Stimulated activated naive CD8-positive, alpha-beta T cell treated with anti-CD3 and anti-CD28 coated beads, Interleukin-15, amount 100 ng/mL, for 72 hours (primary cell): ENCODE measurements around the gene CLPTM1.
A peak's percentile ranks its signal among the peaks of the same experiment; 100 is the strongest.
"Not testable (repeated sequence)": the region's sequence is repeated elsewhere in the genome, so short reads cannot be mapped to it uniquely, and the experiment has no call there.

ENCODE experiments used
- ATAC-seq: fragments of 150-1000 bp; cut with Tn5 transposase; 2 replicates; pipeline ENCODE4 v1.10.0; 2021; ENCODE audit warnings: mild to moderate bottlenecking, moderate library complexity
- DNase-seq, 2 donors: peaks; one replicate each; pipeline ENCODE4 v3.0.0; 2021 to 2022
- H3K27ac Mint-ChIP-seq, 2 donors: one replicate each; pipeline ENCODE4 v1.8.0; 2022; ENCODE audit warnings: mild to moderate bottlenecking in 2 of 2, mixed read lengths in 2 of 2, moderate library complexity in 2 of 2
- H3K27me3 Mint-ChIP-seq: one replicate; pipeline ENCODE4 v1.8.0; 2022; ENCODE audit warnings: mixed read lengths
- H3K4me1 Mint-ChIP-seq: one replicate; pipeline ENCODE4 v1.8.0; 2022; ENCODE audit warnings: mild to moderate bottlenecking, mixed read lengths
- H3K4me3 Mint-ChIP-seq, 2 donors: one replicate each; pipeline ENCODE4 v1.8.0; 2022; ENCODE audit warnings: mild to moderate bottlenecking in 2 of 2, mixed read lengths in 2 of 2, moderate library complexity in 1 of 2
- H3K9me3 Mint-ChIP-seq, 2 donors: one replicate each; pipeline ENCODE4 v1.8.0; 2022; ENCODE audit warnings: mixed read lengths in 2 of 2

Gene CLPTM1, protein sequence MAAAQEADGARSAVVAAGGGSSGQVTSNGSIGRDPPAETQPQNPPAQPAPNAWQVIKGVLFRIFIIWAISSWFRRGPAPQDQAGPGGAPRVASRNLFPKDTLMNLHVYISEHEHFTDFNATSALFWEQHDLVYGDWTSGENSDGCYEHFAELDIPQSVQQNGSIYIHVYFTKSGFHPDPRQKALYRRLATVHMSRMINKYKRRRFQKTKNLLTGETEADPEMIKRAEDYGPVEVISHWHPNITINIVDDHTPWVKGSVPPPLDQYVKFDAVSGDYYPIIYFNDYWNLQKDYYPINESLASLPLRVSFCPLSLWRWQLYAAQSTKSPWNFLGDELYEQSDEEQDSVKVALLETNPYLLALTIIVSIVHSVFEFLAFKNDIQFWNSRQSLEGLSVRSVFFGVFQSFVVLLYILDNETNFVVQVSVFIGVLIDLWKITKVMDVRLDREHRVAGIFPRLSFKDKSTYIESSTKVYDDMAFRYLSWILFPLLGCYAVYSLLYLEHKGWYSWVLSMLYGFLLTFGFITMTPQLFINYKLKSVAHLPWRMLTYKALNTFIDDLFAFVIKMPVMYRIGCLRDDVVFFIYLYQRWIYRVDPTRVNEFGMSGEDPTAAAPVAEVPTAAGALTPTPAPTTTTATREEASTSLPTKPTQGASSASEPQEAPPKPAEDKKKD

DNA sequence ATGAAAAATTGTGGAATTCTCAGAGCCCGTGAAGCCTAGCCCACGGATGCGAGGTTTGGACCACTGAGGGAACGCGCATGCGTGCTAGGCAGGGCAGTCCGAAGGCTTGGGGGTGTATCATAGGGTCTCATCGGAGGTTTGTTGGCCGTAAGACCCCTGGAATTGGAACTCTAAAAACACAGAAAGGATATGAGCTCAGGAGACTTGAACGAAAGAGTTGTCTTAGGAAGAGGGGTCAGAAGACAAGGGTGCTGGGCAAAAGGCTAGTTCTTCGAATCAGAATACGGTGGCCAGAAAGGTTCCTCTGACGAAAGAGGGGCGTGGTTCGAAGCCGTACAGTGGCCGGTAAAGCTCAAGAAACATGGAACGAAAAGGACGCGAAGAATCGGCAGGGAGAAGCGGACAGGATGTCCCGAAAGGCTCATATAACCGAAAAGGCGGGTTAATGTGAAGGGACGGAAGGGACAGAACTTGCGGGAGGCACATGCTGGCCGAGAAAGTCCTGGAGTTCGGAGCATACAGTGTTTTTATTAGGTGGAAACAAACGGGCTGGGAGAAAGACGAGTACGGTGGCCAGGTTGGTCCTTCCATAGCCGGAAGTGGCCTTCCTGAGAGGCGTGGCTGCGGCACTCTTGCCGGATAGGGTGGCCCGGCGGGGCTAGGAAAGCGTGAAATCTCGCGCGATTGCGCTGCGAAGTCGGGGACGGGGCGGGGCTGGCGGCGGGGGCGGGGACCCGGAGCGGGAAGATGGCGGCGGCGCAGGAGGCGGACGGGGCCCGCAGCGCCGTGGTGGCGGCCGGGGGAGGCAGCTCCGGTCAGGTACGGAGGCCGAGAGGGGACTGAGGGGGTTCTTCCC is at the start of gene CLPTM1:
Gene CLPTM1 (plus strand): TSS at position 732 of the 856 bp plus-strand sequence. CDS start 16 bp downstream, at position 748.
- no peaks in the 10 kb centered on the region for H3K9me3 Mint-ChIP-seq
- ATAC-seq: peak; percentile 96
- peak within 1 kb of the TSS; percentile 99 for H3K27ac Mint-ChIP-seq
- DNase-seq: peak; percentile 95 to 96
- H3K4me1 Mint-ChIP-seq: peaks cover 49% of the 10 kb centered on the region
- peak within 1 kb of the TSS; percentile 97 to 99 for H3K4me3 Mint-ChIP-seq
- no peaks in the 10 kb centered on the region for H3K27me3 Mint-ChIP-seq

DNA sequence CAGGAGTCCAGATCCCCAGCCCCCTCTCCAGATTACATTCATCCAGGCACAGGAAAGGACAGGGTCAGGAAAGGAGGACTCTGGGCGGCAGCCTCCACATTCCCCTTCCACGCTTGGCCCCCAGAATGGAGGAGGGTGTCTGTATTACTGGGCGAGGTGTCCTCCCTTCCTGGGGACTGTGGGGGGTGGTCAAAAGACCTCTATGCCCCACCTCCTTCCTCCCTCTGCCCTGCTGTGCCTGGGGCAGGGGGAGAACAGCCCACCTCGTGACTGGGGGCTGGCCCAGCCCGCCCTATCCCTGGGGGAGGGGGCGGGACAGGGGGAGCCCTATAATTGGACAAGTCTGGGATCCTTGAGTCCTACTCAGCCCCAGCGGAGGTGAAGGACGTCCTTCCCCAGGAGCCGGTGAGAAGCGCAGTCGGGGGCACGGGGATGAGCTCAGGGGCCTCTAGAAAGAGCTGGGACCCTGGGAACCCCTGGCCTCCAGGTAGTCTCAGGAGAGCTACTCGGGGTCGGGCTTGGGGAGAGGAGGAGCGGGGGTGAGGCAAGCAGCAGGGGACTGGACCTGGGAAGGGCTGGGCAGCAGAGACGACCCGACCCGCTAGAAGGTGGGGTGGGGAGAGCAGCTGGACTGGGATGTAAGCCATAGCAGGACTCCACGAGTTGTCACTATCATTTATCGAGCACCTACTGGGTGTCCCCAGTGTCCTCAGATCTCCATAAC is 49.6 kb upstream of the CLPTM1 start, which contains the start of gene APOE:
Gene APOE (plus strand): TSS at position 360 of the 724 bp plus-strand sequence. CDS start 829 bp downstream, outside the sequence.
- ATAC-seq (peak; percentile 21), DNase-seq (no peak)
- no peaks in the 10 kb centered on the region for H3K9me3 Mint-ChIP-seq
- peak within 1 kb of the TSS; percentile 52 to 78 for H3K4me3 Mint-ChIP-seq
- peaks cover 22% of the 10 kb centered on the region for H3K4me1 Mint-ChIP-seq
- H3K27me3 Mint-ChIP-seq: peaks cover 49% of the 10 kb centered on the region
- no peak within 1 kb of the TSS for H3K27ac Mint-ChIP-seq

DNA sequence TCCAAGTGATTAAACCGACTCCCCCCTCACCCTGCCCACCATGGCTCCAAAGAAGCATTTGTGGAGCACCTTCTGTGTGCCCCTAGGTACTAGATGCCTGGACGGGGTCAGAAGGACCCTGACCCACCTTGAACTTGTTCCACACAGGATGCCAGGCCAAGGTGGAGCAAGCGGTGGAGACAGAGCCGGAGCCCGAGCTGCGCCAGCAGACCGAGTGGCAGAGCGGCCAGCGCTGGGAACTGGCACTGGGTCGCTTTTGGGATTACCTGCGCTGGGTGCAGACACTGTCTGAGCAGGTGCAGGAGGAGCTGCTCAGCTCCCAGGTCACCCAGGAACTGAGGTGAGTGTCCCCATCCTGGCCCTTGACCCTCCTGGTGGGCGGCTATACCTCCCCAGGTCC is 47.6 kb upstream of the CLPTM1 start:
- Mint-ChIP-seq H3K4me1 (peaks cover 25% of the 10 kb centered on the region), H3K4me3 (no peak overlapping the region), H3K9me3 (no peaks in the 10 kb centered on the region), H3K27ac (no peak overlapping the region), H3K27me3 (peaks cover 69% of the 10 kb centered on the region)
- ATAC-seq (no peak), DNase-seq (no peak)

DNA sequence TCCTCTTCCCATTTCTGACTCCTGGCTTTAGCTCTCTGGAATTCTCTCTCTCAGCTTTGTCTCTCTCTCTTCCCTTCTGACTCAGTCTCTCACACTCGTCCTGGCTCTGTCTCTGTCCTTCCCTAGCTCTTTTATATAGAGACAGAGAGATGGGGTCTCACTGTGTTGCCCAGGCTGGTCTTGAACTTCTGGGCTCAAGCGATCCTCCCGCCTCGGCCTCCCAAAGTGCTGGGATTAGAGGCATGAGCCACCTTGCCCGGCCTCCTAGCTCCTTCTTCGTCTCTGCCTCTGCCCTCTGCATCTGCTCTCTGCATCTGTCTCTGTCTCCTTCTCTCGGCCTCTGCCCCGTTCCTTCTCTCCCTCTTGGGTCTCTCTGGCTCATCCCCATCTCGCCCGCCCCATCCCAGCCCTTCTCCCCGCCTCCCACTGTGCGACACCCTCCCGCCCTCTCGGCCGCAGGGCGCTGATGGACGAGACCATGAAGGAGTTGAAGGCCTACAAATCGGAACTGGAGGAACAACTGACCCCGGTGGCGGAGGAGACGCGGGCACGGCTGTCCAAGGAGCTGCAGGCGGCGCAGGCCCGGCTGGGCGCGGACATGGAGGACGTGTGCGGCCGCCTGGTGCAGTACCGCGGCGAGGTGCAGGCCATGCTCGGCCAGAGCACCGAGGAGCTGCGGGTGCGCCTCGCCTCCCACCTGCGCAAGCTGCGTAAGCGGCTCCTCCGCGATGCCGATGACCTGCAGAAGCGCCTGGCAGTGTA is 46.9 kb upstream of the CLPTM1 start:
- Mint-ChIP-seq H3K27ac (no peak overlapping the region), H3K4me1 (peaks cover 23% of the 10 kb centered on the region), H3K9me3 (no peaks in the 10 kb centered on the region), H3K27me3 (peaks cover 75% of the 10 kb centered on the region), H3K4me3 (no peak overlapping the region)
- ATAC-seq: no peak
- DNase-seq: no peak

DNA sequence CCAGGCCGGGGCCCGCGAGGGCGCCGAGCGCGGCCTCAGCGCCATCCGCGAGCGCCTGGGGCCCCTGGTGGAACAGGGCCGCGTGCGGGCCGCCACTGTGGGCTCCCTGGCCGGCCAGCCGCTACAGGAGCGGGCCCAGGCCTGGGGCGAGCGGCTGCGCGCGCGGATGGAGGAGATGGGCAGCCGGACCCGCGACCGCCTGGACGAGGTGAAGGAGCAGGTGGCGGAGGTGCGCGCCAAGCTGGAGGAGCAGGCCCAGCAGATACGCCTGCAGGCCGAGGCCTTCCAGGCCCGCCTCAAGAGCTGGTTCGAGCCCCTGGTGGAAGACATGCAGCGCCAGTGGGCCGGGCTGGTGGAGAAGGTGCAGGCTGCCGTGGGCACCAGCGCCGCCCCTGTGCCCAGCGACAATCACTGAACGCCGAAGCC is 46.3 kb upstream of the CLPTM1 start:
- Mint-ChIP-seq H3K9me3 (no peaks in the 10 kb centered on the region), H3K27ac (no peak overlapping the region), H3K4me3 (no peak overlapping the region), H3K4me1 (peaks cover 28% of the 10 kb centered on the region), H3K27me3 (peaks cover 81% of the 10 kb centered on the region)
- ATAC-seq: no peak
- DNase-seq: no peak

DNA sequence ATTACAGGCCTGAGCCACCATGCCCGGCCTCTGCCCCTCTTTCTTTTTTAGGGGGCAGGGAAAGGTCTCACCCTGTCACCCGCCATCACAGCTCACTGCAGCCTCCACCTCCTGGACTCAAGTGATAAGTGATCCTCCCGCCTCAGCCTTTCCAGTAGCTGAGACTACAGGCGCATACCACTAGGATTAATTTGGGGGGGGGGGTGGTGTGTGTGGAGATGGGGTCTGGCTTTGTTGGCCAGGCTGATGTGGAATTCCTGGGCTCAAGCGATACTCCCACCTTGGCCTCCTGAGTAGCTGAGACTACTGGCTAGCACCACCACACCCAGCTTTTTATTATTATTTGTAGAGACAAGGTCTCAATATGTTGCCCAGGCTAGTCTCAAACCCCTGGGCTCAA is 45.4 kb upstream of the CLPTM1 start:
- H3K4me3 Mint-ChIP-seq: no peak overlapping the region
- DNase-seq: no peak
- no peaks in the 10 kb centered on the region for H3K9me3 Mint-ChIP-seq
- no peak overlapping the region for H3K27ac Mint-ChIP-seq
- no peak for ATAC-seq
- peaks cover 89% of the 10 kb centered on the region for H3K27me3 Mint-ChIP-seq
- H3K4me1 Mint-ChIP-seq: peaks cover 37% of the 10 kb centered on the region

DNA sequence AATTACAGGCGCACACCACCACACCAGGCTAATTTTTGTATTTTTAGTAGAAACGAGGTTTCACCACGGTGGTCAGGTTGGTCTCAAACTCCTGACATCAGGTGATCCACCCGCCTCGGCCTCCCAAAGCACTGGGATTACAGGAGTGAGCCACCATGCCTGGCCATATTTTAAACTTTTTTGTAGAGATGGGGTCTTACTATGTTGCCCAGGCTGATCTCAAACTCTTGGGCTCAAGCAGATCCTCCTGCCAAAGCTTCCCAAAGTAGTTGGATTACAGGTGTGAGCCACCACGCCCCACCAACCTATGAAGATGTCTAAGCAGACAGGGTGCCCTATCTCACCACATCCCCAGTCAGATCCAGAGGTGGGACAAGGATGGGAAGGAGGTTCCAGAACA is 43.3 kb upstream of the CLPTM1 start:
- not testable (repeated sequence) for H3K27ac Mint-ChIP-seq, DNase-seq, H3K4me3 Mint-ChIP-seq, ATAC-seq, H3K9me3 Mint-ChIP-seq
- H3K4me1 Mint-ChIP-seq: peaks cover 24% of the 10 kb centered on the region
- peaks cover 72% of the 10 kb centered on the region for H3K27me3 Mint-ChIP-seq

DNA sequence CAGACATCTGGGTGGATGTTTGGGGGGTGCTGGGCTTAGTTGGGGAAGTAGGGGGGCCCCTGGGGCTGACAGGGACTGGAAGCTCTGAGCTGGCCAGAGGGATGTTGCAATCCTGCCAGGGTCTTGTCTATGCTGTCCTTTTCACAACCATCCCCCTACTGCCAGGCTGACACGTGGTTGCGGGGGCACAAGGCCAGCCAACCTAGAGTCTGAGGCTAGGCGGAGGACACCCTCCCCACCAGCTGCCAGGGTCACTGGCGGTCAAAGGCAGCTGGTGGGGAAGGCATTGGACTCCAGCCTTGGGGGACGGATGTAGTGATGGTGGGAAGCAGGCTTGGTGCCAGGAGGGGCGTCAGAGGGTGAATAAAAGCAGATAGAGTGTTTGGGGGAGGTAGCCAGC is 42.3 kb upstream of the CLPTM1 start:
- DNase-seq (no peak), ATAC-seq (no peak)
- peaks cover 62% of the 10 kb centered on the region for H3K27me3 Mint-ChIP-seq
- H3K27ac Mint-ChIP-seq: no peak overlapping the region
- H3K4me3 Mint-ChIP-seq: no peak overlapping the region
- peaks cover 24% of the 10 kb centered on the region for H3K4me1 Mint-ChIP-seq
- no peaks in the 10 kb centered on the region for H3K9me3 Mint-ChIP-seq

DNA sequence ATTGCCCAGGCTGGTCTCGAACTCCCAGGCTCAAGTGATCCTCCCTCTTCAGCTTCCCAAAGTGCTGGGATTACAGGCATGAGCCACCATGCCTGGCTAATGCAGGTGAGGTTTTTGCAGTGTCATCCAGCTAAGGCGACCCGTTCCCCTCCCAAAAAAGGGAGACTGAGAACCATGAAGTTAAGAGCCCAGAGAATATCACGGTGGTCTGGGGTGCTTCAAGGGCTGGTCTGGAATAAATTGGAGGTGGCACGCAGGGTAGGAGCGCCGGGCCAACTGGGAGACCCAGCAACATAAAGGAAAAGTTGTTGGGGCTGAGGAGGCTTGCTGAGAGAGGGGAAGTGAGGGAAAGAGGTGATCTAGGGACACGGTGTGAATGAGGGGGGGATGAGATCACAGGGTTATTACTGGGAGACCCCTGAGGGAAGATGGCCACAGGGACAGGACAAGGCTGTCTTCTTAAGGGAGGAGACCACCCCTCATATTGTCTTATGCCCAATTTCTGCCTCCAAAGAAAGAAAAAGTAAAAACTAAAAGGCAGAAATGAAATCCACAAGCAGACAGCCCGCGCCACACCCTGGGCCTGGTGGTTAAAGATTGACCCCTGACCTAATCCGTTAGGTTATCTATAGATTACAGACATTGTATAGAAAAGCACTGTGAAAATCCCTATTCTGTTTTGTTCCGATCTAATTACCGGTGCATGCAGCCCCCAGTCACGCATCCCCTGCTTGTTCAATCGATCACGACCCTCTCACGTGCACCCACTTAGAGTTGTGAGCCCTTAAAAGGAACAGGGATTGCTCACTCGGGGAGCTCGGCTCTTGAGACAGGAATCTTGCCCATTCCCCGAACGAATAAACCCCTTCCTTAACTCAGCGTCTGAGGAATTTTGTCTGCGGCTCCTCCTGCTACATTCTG is 41.4 kb upstream of the CLPTM1 start:
- peak overlapping the region; percentile 96 to 99 for H3K4me3 Mint-ChIP-seq
- H3K27ac Mint-ChIP-seq, ATAC-seq, DNase-seq, H3K9me3 Mint-ChIP-seq: not testable (repeated sequence)
- peaks cover 60% of the 10 kb centered on the region for H3K27me3 Mint-ChIP-seq
- peaks cover 24% of the 10 kb centered on the region for H3K4me1 Mint-ChIP-seq

DNA sequence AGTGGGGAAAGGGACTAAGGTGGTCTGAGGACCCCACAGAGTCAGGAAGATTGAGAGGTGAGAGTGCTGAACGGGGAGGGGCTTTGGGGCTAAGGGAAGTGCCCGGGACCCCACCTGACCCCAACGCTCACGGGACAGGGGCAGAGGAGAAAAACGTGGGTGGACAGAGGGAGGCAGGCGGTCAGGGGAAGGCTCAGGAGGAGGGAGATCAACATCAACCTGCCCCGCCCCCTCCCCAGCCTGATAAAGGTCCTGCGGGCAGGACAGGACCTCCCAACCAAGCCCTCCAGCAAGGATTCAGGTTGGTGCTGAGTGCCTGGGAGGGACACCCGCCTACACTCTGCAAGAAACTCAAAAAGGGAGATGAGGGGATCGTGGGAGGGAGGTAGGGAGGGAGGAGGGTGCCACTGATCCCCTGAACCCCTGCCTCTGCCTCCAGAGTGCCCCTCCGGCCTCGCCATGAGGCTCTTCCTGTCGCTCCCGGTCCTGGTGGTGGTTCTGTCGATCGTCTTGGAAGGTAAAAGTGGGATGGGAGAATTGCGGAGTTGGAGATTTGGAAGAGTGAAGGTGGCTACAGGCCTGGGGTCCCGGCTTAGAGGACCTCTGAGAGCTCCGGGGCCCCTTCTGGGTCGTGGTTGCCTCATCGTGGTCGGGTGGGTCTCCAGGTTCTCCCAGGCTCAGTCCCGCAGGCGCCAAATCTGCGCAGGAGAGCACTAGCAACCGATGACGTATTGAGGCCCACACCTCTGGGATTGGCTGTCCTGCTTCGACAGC is 40.6 kb upstream of the CLPTM1 start, which contains the start of gene APOC1:
Gene APOC1 (plus strand): TSS at position 176 of the 774 bp plus-strand sequence. CDS start 284 bp downstream, at position 460.
- H3K27me3 Mint-ChIP-seq: peaks cover 54% of the 10 kb centered on the region
- peak within 1 kb of the TSS; percentile 98 to 99 for H3K27ac Mint-ChIP-seq
- not testable (repeated sequence) for H3K9me3 Mint-ChIP-seq
- ATAC-seq (peak; percentile 97), DNase-seq (peak; percentile 78 to 81)
- peaks cover 24% of the 10 kb centered on the region for H3K4me1 Mint-ChIP-seq
- peak within 1 kb of the TSS; percentile 96 to 99 for H3K4me3 Mint-ChIP-seq

DNA sequence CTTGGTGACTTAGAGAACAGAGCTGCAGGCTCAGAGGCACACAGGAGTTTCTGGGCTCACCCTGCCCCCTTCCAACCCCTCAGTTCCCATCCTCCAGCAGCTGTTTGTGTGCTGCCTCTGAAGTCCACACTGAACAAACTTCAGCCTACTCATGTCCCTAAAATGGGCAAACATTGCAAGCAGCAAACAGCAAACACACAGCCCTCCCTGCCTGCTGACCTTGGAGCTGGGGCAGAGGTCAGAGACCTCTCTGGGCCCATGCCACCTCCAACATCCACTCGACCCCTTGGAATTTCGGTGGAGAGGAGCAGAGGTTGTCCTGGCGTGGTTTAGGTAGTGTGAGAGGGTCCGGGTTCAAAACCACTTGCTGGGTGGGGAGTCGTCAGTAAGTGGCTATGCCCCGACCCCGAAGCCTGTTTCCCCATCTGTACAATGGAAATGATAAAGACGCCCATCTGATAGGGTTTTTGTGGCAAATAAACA is 30.9 kb upstream of the CLPTM1 start:
- no peak for ATAC-seq
- H3K27me3 Mint-ChIP-seq: peaks cover 33% of the 10 kb centered on the region
- DNase-seq: no peak
- H3K4me1 Mint-ChIP-seq: peaks cover 20% of the 10 kb centered on the region
- H3K9me3 Mint-ChIP-seq: no peaks in the 10 kb centered on the region
- H3K27ac Mint-ChIP-seq: no peak overlapping the region
- H3K4me3 Mint-ChIP-seq: no peak overlapping the region

DNA sequence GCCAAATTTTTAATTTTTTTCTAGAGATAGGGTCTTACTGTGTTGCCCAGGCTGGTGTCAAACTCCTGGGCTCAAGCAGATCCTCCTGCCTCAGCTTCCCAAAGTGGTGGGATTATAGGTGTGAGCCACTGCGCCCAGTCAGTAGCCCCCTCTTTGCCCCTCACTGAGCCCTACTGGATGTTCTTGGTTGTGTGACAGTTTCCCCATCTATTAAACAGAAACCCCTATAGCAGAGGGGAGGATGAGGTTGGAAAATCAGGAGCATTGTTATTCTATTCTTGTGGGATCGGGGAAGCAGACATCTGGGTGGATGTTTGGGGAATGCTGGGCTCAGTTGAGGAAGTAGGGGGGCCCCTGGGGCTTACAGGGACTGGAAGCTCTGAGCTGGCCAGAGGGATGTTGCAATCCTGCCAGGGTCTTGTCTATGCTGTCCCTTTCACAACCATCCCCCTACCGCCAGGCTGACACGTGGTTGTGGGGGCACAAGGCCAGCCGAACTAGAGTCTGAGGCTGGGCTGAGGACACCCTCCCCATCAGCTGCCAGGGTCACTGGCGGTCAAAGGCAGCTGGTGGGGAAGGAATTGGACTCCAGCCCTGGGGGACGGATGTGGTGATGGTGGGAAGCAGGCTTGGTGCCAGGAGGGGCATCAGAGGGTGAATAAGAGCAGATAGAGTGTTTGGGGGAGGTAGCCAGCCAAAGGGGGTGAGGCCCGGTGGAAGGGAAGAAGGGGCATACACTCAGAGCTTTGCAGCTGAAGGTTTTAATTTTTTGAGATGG is 29.9 kb upstream of the CLPTM1 start:
- DNase-seq (no peak), ATAC-seq (no peak)
- Mint-ChIP-seq H3K4me1 (peaks cover 20% of the 10 kb centered on the region), H3K9me3 (no peaks in the 10 kb centered on the region), H3K27ac (no peak overlapping the region), H3K27me3 (peaks cover 33% of the 10 kb centered on the region), H3K4me3 (no peak overlapping the region)
